Ureter (tissue), 1 donor: ENCODE data around the gene OR2W1. TPM values are rescaled to one million over a fixed set of nuclear protein-coding genes. Genes with fewer than 3 reads are reported as not detected.

Source experiments
- DNase-seq: peaks from one replicate; pipeline ENCODE4 v3.0.0-alpha.2; 2020; ENCODE audit warnings: low spot score
- total RNA-seq: library from RNA; stranded (reverse); gene quantifications from one replicate; pipeline ENCODE4 v1.2.4, GENCODE V29; 2023
- donor health status: DM: yes; HTN: yes; CAD: no.

OR2W1 gene
- total RNA-seq, 1 donor from 2014 or later, result not detected

DNA sequence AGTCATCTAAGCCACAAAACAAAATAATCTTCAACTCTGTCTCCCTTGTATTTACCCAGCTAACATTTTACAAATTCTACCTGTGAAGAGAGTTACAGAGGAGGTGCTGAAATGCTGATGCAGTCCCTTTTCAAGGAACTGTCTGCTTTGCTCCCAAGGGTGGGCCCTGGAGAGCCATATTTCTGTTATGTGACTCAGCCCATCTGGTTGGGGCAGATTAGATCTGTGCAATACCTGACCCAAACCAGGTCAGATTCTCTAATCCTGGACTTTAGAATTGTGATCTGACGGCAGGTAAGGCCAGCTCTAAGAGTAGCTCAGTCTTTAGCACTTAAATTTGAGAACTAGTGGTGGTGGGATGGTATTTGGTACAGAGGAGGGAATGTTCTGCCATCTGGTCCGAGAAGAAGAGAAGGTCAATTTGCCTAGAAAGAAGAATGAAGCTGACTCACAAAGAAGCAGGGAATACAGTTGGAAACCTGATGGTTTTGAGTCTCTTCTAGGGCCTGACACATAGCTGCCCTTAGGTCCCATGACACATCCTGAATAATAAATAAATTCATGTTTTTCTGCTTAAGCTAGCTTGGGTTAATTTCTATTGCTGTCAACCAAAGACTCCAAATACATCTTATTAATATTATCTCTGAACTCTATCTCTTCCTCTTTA lies 48.0 kb downstream of the OR2W1 start:
- DNase-seq, result no peak

DNA sequence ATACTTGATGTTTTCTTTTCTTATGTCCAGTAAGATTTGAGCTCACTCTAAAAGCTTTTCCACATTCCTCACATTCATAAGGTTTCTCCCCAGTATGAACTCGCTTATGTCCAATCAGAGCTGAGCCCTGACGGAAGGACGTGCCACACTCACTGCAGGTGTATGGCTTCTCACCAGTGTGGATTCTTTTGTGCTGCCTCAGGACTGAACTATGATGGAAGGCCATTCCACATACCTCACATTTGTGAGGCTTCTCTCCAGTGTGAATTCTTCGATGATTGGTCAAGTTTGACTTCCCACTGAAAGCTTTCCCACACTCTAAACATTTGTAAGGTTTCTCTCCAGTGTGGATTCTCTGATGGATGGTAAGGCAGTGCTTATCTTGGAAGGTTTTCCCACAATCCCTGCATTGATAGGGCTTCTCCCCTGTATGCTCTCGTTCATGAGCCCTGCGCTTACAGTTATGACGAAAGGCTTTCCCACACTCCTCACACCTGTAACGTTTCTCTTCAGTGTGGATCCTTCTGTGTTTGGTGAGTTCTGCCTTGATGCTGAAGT lies 49.8 kb downstream of the OR2W1 start:
- no peak for DNase-seq

Other genes with a start within 250 kb of the OR2W1 start
- 85.2 TPM for gene TRIM27, start 121.2 kb downstream of the OR2W1 start, total RNA-seq
- 3.2 TPM for gene ZNF311, start 39.9 kb downstream of the OR2W1 start, total RNA-seq
- not detected for gene OR2B3, start 42.1 kb upstream of the OR2W1 start, total RNA-seq
- gene OR2J1, start 54.3 kb upstream of the OR2W1 start, total RNA-seq, result not detected
- not detected for gene OR2J3, start 62.9 kb upstream of the OR2W1 start, total RNA-seq
- gene OR2J2, start 125.7 kb upstream of the OR2W1 start, total RNA-seq, result not detected